K562 (cell line): ENCODE data around the gene RCE1. TPM values are rescaled to one million over a fixed set of nuclear protein-coding genes. Genes with fewer than 3 reads are reported as not detected.

Source experiments
- ARID1B ChIP-seq: fragments of 450-650 bp; IDR thresholded peaks from 2 replicates; pipeline ENCODE4 v1.6.1; 2016; ENCODE audit warnings: antibody characterized with exemption, mild to moderate bottlenecking, inconsistent platforms
- CCNT2 ChIP-seq: IDR thresholded peaks from 2 replicates; pipeline ENCODE4 v1.6.1; 2011; ENCODE audit warnings: borderline replicate concordance, low read depth, mild to moderate bottlenecking, moderate library complexity, mixed read lengths, low read length; ENCODE audit not compliant: insufficient read length; ENCODE audit errors: extremely low read depth
- CSDE1 ChIP-seq, 2 experiments: fragments of 450-650 bp; IDR thresholded peaks; 2 replicates each; pipeline ENCODE4 v1.6.1; 2016; ENCODE audit warnings: mild to moderate bottlenecking in 1 of 2
- ELK1 ChIP-seq: sonication (generic); formaldehyde crosslinking; IDR thresholded peaks from 2 replicates; pipeline ENCODE4 v1.8.1; 2022; ENCODE audit warnings: missing genetic modification reagents
- ETS1 ChIP-seq: conservative IDR thresholded peaks from 2 replicates; pipeline ENCODE4 v1.6.1; 2011; ENCODE audit warnings: low read depth, mild to moderate bottlenecking, low read length; ENCODE audit not compliant: control insufficient read depth
- HSF4 ChIP-seq: fragments of 250-450 bp; sonication (Bioruptor Pico); IDR thresholded peaks from 2 replicates; pipeline ENCODE4 v2.1.2; 2022; ENCODE audit warnings: mild to moderate bottlenecking, moderate library complexity, borderline replicate concordance
- MYNN ChIP-seq, 2 experiments: sonication (generic); formaldehyde crosslinking in 1 of 2; IDR thresholded peaks; 2 replicates each; pipeline versions ENCODE4 v1.5.0 to v1.6.1; 2016 to 2020; ENCODE audit warnings: antibody characterized with exemption in 1 of 2, missing genetic modification reagents in 1 of 2
- NCOA4 ChIP-seq: fragments of 450-650 bp; IDR thresholded peaks from 2 replicates; pipeline ENCODE4 v1.6.1; 2018; ENCODE audit warnings: mild to moderate bottlenecking; ENCODE audit not compliant: partially characterized antibody
- PCBP2 ChIP-seq: fragments of 200-400 bp; formaldehyde crosslinking; IDR thresholded peaks from 2 replicates; pipeline ENCODE4 v1.6.1; 2018; ENCODE audit warnings: low read length, low read depth, mild to moderate bottlenecking, moderate library complexity; ENCODE audit not compliant: poor library complexity, severe bottlenecking
- U2AF1 ChIP-seq: fragments of 200-400 bp; formaldehyde crosslinking; optimal IDR thresholded peaks from 2 replicates; pipeline ENCODE3; 2017; ENCODE audit warnings: mild to moderate bottlenecking, low read depth, low read length, moderate library complexity
- ZHX1 ChIP-seq: fragments of 150-350 bp; conservative IDR thresholded peaks from 2 replicates; pipeline ENCODE4 v1.6.1; 2014; ENCODE audit warnings: low read length
- ZNF263 ChIP-seq: sonication (generic); formaldehyde crosslinking; IDR thresholded peaks from 2 replicates; pipeline ENCODE4 v1.8.0; 2022; ENCODE audit warnings: mild to moderate bottlenecking, missing genetic modification reagents, borderline replicate concordance
- ZNF584 ChIP-seq: fragments of 200-800 bp; sonication (Bioruptor generic); IDR thresholded peaks from 2 replicates; pipeline ENCODE4 v1.6.1; 2016; ENCODE audit warnings: low read depth, mild to moderate bottlenecking, missing genetic modification characterization, missing compliant biosample characterization
- ZNF639 ChIP-seq, 2 experiments: fragments of 200-800 bp in 1 of 2; sonication (Bioruptor generic) in 1 of 2; sonication (generic) in 1 of 2; formaldehyde crosslinking in 1 of 2; IDR thresholded peaks in 1 of 2; conservative IDR thresholded peaks in 1 of 2; 2 replicates each; pipeline versions ENCODE4 v1.5.0 to v1.6.1; 2016 to 2020; ENCODE audit warnings: missing compliant biosample characterization in 1 of 2, missing genetic modification characterization in 1 of 2, missing genetic modification reagents in 1 of 2
- ZNF740 ChIP-seq, 3 experiments: fragments of 200-800 bp in 1 of 3; sonication (Bioruptor generic) in 1 of 3; sonication (generic) in 1 of 3; formaldehyde crosslinking in 1 of 3; IDR thresholded peaks; 2 replicates each; pipeline versions ENCODE4 v1.6.1 to v1.8.0; 2016 to 2022; ENCODE audit warnings: mild to moderate bottlenecking in 2 of 3, missing compliant biosample characterization in 2 of 3, missing genetic modification characterization in 2 of 3, missing genetic modification reagents in 1 of 3
- ZNF780A ChIP-seq: fragments of 250-450 bp; sonication (Bioruptor Pico); IDR thresholded peaks from 2 replicates; pipeline ENCODE4 v1.5.0; 2021; ENCODE audit warnings: mild to moderate bottlenecking
- polyA plus RNA-seq, 8 experiments: library from polyadenylated mRNA; depleted of rRNA in 4 of 8; stranded (reverse) in 5 of 8; unstranded in 3 of 8; fragments of >200 nt; fragmentation: Nextera tagmentation in 2 of 8; fragmentation: Illumina TruSeq in 1 of 8; extraction: Ambion mirVana in 2 of 8; extraction: Trizol in 1 of 8; gene quantifications; 2 replicates each; pipeline versions ENCODE4 v1.2.1 to v1.2.3, GENCODE V29; 2011 to 2014; ENCODE audit warnings: inconsistent platforms in 1 of 8, missing spikeins in 1 of 8
- total RNA-seq, 7 experiments: library from RNA; depleted of rRNA in 6 of 7; stranded (reverse); fragments of >200 nt in 6 of 7; fragmentation: Illumina TruSeq in 2 of 7; extraction: Trizol in 2 of 7; gene quantifications; 2 replicates each; pipeline versions ENCODE4 v1.2.1 to v1.2.3, GENCODE V29; 2011 to 2021; ENCODE audit warnings: low replicate concordance in 1 of 7

Gene RCE1
- total and polyA plus RNA-seq, 9 of the 15 experiments (the other 6 are each of a cell fraction or from before 2014, with no cell fraction given) = 0.75 to 41.5 (median 15.1) TPM

- 0 out of 2 replicates have a peak, but pooled peaks have one; percentile 3 for TF ChIP-seq ZNF740 (CRISPR knock-in tag; IDR thresholded peaks at IDR 0.05)
- no peak for TF ChIP-seq ZNF740 (tag; IDR thresholded peaks at IDR 0.05)
- peak; percentile 58; the same call in 1 of the 2 replicates for TF ChIP-seq ZHX1
- peak; percentile 16; the same call in 1 of the 2 replicates for TF ChIP-seq MYNN (IDR thresholded peaks at IDR 0.05)
- no peak for TF ChIP-seq MYNN (CRISPR knock-in tag; IDR thresholded peaks at IDR 0.05)
- no peak; the same call in 1 of the 2 replicates for TF ChIP-seq ELK1 (CRISPR knock-in tag)
- peak; percentile 98 for TF ChIP-seq CCNT2
- peak; percentile 45 for TF ChIP-seq U2AF1
- TF ChIP-seq ZNF263 (CRISPR knock-in tag) = peak; percentile 94
- peak; percentile 92 for TF ChIP-seq ETS1
- TF ChIP-seq ZNF639 (CRISPR knock-in tag; conservative IDR thresholded peaks at IDR 0.05 in 1 of 2, IDR thresholded peaks at IDR 0.05 in 1 of 2) = peak in 1 of 2 experiments; percentile 82; a peak in 2 of 4 replicates
- no peak for TF ChIP-seq ZNF780A (CRISPR knock-in tag)
- no peak for TF ChIP-seq HSF4 (CRISPR knock-in tag)
- TF ChIP-seq ARID1B = no peak
- no peak for TF ChIP-seq CSDE1 (IDR thresholded peaks at IDR 0.05)
- no peak for TF ChIP-seq PCBP2
- no peak for TF ChIP-seq NCOA4
- no peak for TF ChIP-seq ZNF584 (CRISPR knock-in tag)
Measured at GRCh38 chr11:66842896-66843775, at the start of gene RCE1 (continued).
